NCI-H187 (cell line): ENCODE data around the gene DNASE1L2.

ENCODE experiments used
- DNase-seq, 2 experiments: peaks; one replicate each; lab custom pipeline; 2025; lab: John Stamatoyannopoulos, UW

Gene DNASE1L2

DNA sequence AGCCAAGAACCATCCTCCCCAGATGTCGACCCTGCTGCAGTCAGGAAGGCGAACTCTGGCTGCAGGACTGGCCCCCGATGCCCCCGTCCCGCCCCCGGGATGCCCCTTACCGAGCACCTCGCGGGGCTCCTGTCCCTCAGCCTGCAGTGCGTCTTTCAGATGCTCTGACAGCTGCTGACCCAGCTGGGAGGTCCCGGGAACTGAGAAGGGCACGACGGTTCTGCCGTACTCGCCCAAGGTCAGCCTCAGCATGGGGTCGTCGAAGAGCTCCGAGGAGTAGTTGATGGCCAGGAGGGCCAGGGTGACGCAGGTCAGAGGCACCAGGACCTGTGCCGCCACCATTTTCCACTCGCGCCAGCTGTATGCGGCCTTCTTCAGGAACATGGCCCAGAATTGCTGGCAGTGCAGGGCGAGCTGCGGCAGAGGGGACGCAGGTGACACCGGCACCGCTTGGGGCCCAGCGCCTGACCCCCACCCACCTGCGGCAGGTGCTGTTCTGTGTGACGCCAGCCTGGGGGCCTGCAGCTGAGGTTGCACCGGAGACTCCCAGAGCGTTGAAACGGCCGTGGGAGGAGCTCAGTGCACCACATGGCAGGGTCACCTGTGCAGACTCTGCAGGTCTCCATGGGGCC lies 51.8 kb downstream of the DNASE1L2 start:
- no peak for DNase-seq
